ENCODE data around the gene CLK1. TPM values are rescaled to one million over a fixed set of nuclear protein-coding genes. Genes with fewer than 3 reads are reported as not detected.
"Not testable (repeated sequence)": the region's sequence is repeated elsewhere in the genome, so short reads cannot be mapped to it uniquely, and the experiment has no call there.

The CLK1 gene
- total RNA-seq, 6 experiments from 2014 or later = 25.8 to 28.3 (median 27.3) TPM

DNA sequence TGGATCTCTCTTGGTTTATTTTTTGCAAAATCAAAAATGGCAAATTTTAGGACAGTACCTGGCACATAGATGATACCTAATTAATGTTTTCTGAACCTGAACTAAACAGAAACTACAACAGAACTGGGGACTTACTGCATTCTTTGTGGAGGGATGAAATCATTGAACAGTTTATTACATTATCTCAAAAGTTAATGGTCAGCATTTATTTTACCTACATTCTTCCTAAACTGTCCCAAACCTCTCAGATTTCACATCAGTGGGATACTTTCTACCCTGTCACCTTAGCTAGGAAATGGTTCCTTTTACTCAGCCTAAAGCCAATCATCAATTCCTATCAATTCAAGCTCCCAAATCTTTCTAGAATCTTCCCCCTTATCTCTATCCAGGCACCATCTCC is 35.0 kb upstream of the CLK1 start:
- Mint-ChIP-seq H3K9me3 (no peaks in the 10 kb centered on the region), H3K27me3 (ENCODE audit: insufficient read depth) (no peaks in the 10 kb centered on the region), H3K4me1 (ENCODE audit: low read depth) (peaks cover 8% of the 10 kb centered on the region), H3K27ac (no peak overlapping the region), H3K4me3 (no peak overlapping the region), H3K36me3 (ENCODE audit: low read depth) (peaks cover 16% of the 10 kb centered on the region)
- no peak for DNase-seq
- TF ChIP-seq CTCF (IDR thresholded peaks at IDR 0.05) = no peak

DNA sequence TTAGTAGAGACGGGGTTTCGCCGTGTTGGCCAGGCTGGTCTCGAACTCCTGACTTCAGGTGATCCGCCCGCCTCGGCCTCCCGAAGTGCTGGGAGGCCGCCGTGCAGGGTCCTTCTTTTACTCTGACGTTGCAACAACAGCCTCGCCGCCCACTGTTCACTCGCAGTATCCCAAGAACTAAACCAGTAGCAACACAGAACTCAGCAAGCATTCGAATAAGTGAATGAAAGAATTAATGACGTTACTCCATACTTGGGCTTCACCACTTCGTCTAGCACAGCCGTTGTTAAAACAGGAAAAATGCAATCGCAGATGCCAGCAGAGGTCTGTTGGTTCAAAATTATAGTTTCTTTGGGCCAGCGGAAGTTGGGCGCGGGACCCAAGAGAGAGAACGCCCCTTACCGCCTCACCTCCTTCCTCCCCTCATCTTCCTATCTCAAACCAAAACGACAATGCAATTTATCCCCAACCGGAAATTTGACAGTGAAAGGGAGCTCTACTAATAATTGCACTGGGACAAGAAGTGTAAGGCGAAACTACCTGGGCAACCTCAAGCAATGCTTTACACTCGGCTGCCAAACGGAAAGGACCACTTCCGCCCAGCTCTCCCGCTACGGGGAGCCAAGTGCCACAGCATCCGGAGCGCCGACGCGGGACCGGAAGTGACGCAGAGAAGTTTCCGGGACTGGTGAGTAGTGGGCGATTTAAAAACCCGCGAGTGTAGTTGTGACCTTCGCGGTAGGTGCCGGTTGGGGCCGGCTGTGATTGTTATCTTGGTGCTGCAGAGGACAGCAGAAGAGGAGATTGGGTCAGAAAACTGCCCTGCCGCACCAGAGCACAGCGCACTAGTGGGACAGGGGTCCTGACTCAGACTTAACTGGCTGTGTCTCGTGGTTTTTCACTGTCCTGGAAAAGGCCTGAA is 24.5 kb upstream of the CLK1 start, which contains the start of the genes NIF3L1 and PPIL3:
Gene NIF3L1, plus strand, starts transcription at position 668 of the 922 bp plus-strand sequence. CDS start 2,573 bp downstream, outside the sequence.
Gene PPIL3, minus strand, starts transcription at position 374 of the 922 bp plus-strand sequence. CDS start 1,462 bp downstream, outside the sequence.
- Mint-ChIP-seq H3K36me3 (ENCODE audit: low read depth) (peaks cover 5% of the 10 kb centered on the region; the same call in 1 of the 2 replicates), H3K27me3 (ENCODE audit: insufficient read depth) (peaks cover 3% of the 10 kb centered on the region), H3K9me3 (no peaks in the 10 kb centered on the region), H3K4me3 (peak within 1 kb of the TSS; percentile 100), H3K4me1 (ENCODE audit: low read depth) (peaks cover 46% of the 10 kb centered on the region), H3K27ac (peak within 1 kb of the TSS; percentile 100)
- peak; percentile 97 for DNase-seq
- TF ChIP-seq CTCF (IDR thresholded peaks at IDR 0.05) = no peak

DNA sequence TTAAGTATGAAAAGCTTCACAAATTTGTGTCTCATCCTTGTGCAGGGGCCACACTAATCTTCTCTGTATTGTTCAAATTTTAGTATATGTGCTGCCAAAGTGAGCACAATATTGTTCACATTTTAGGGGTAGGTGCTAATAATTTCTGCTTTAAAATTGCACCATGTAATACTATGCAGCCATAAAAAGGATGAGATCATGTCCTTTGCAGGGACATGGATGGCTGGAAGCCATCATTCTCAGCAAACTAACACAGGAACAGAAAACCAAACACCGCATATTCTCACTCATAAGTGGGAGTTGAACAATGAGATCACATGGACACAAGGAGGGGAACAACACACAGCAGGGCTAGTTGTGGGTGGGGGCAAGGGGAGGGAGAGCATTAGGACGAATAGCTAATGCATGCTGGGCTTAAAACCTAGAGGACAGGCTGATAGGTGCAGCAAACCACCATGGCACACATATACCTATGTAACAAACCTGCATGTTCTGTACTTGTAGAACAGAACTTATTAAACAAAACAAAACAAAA is 17.3 kb upstream of the CLK1 start:
- DNase-seq; H3K36me3 Mint-ChIP-seq (ENCODE audit: low read depth); H3K27ac Mint-ChIP-seq; H3K4me3 Mint-ChIP-seq; H3K4me1 Mint-ChIP-seq (ENCODE audit: low read depth); H3K9me3 Mint-ChIP-seq; H3K27me3 Mint-ChIP-seq (ENCODE audit: insufficient read depth): not testable (repeated sequence)

GRCh38 chr2:200878289-200878880 is 13.9 kb upstream of the CLK1 start:
- Mint-ChIP-seq H3K4me1 (ENCODE audit: low read depth) (no peaks in the 10 kb centered on the region), H3K9me3 (no peaks in the 10 kb centered on the region), H3K27ac (no peak overlapping the region), H3K36me3 (ENCODE audit: low read depth) (peaks cover 12% of the 10 kb centered on the region), H3K4me3 (no peak overlapping the region), H3K27me3 (ENCODE audit: insufficient read depth) (no peaks in the 10 kb centered on the region)
- DNase-seq = no peak
- TF ChIP-seq CTCF (IDR thresholded peaks at IDR 0.05) = no peak

DNA sequence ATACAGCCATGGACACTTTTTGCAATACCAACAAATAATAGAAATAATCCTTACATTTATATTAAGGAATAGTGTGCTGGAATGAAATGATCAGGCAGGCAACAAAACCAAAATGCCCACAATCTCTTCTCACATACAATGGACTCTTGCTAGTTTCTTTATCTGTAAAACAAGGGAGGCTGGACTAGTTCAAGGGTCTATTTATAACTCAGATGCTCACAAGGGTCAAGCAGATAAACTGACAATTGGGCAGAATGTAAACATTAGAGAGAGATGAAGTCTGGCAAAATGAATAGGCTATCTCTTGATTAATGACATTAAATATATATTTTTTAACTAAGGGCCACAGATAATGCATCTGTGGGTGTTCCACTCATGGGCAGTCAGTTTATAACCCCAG is 13.0 kb upstream of the CLK1 start:
- Mint-ChIP-seq H3K27ac (no peak overlapping the region), H3K9me3 (no peaks in the 10 kb centered on the region), H3K4me3 (no peak overlapping the region), H3K27me3 (ENCODE audit: insufficient read depth) (no peaks in the 10 kb centered on the region), H3K4me1 (ENCODE audit: low read depth) (no peaks in the 10 kb centered on the region), H3K36me3 (ENCODE audit: low read depth) (peaks cover 6% of the 10 kb centered on the region)
- TF ChIP-seq CTCF (IDR thresholded peaks at IDR 0.05) = no peak
- no peak for DNase-seq
